ENCODE measurements around the gene DCXR. TPM values are rescaled to one million over a fixed set of nuclear protein-coding genes. Genes with fewer than 3 reads are reported as not detected.

The DCXR gene
- total and polyA plus RNA-seq, 10 of the 15 experiments (the other 5 are each of a cell fraction or from before 2014, with no cell fraction given): 12.3 to 139 (median 88.9) TPM

- TF ChIP-seq MTA3 (IDR thresholded peaks at IDR 0.05; ENCODE audit: borderline replicate concordance, low read length) (no peak), NRF1 (conservative IDR thresholded peaks at IDR 0.05; ENCODE audit: low read depth, low read length) (no peak), BACH1 (IDR thresholded peaks at IDR 0.05; ENCODE audit: borderline replicate concordance) (no peak), YY1 (IDR thresholded peaks at IDR 0.05; ENCODE audit: low read depth, low read length) (no peak), ETV6 (conservative IDR thresholded peaks at IDR 0.05 in 1 of 2, IDR thresholded peaks at IDR 0.05 in 1 of 2; ENCODE audit: borderline replicate concordance in 1 of 2, low read depth in 1 of 2) (no peak), LARP7 (IDR thresholded peaks at IDR 0.05) (no peak), FOXK2 (IDR thresholded peaks at IDR 0.05) (no peak), POLR2A (IDR thresholded peaks at IDR 0.05; ENCODE audit: low read depth, low read length) (no peak; the same call in 1 of the 2 replicates)
These were observed 50.9 kb downstream of the DCXR start (continued) for GRCh38 chr17:81986606-81987005.

Other genes with a start within 250 kb of the DCXR start
Only the 7 nearest of the 25 such genes appear.
- gene ASPSCR1, start 60.1 kb downstream of the DCXR start, total RNA-seq (2014; rRNA removed): 34.9 and 43.8 TPM in 2 replicates
- gene ASPSCR1, start 60.1 kb downstream of the DCXR start, total RNA-seq (2014; rRNA removed; fragmentation: Illumina TruSeq; extraction: Trizol): 14.2 and 19.0 TPM in 2 replicates
- 42.4 and 43.3 TPM in 2 replicates for gene ASPSCR1, start 60.1 kb downstream of the DCXR start, total RNA-seq (2021)
- 4.1 and 10.3 TPM in 2 replicates for gene ASPSCR1, start 60.1 kb downstream of the DCXR start, polyA plus RNA-seq (2011; rRNA removed)
- gene ASPSCR1, start 60.1 kb downstream of the DCXR start, polyA plus RNA-seq (2014; fragmentation: Illumina TruSeq; extraction: Trizol): 1.7 and 10.9 TPM in 2 replicates
- gene ASPSCR1, start 60.1 kb downstream of the DCXR start, polyA plus RNA-seq (2014; fragmentation: Nextera tagmentation; extraction: Ambion mirVana): 1 to 10 TPM; 1.5 to 7.2 TPM
- 48.4 and 58.7 TPM in 2 replicates for gene ASPSCR1, start 60.1 kb downstream of the DCXR start, polyA plus RNA-seq (2014; rRNA removed)
- gene ASPSCR1, start 60.1 kb downstream of the DCXR start, polyA plus RNA-seq (2016; fragmentation: Nextera tagmentation; extraction: Ambion mirVana): 10 to 100 TPM; 31.9 to 41.9 TPM
- 84.0 and 101 TPM in 2 replicates for gene CENPX, start 14.8 kb downstream of the DCXR start, total RNA-seq (2014; rRNA removed)
- gene CENPX, start 14.8 kb downstream of the DCXR start, total RNA-seq (2014; rRNA removed; fragmentation: Illumina TruSeq; extraction: Trizol): 36.1 and 39.4 TPM in 2 replicates
- gene CENPX, start 14.8 kb downstream of the DCXR start, total RNA-seq (2021): 84.0 and 89.0 TPM in 2 replicates
- gene CENPX, start 14.8 kb downstream of the DCXR start, polyA plus RNA-seq (2011; rRNA removed): 29.3 and 54.8 TPM in 2 replicates
- 4.1 and 26.8 TPM in 2 replicates for gene CENPX, start 14.8 kb downstream of the DCXR start, polyA plus RNA-seq (2014; fragmentation: Illumina TruSeq; extraction: Trizol)
- 10 to 100 TPM; 11.7 to 39.3 TPM for gene CENPX, start 14.8 kb downstream of the DCXR start, polyA plus RNA-seq (2014; fragmentation: Nextera tagmentation; extraction: Ambion mirVana)
- gene CENPX, start 14.8 kb downstream of the DCXR start, polyA plus RNA-seq (2014; rRNA removed): 111 and 113 TPM in 2 replicates
- 100 to 1,000 TPM; 181 to 182 TPM for gene CENPX, start 14.8 kb downstream of the DCXR start, polyA plus RNA-seq (2016; fragmentation: Nextera tagmentation; extraction: Ambion mirVana)
- 18.6 and 24.2 TPM in 2 replicates for gene LRRC45, start 14.4 kb downstream of the DCXR start, total RNA-seq (2014; rRNA removed)
- gene LRRC45, start 14.4 kb downstream of the DCXR start, total RNA-seq (2014; rRNA removed; fragmentation: Illumina TruSeq; extraction: Trizol): 5.9 and 8.9 TPM in 2 replicates
- 24.9 and 27.7 TPM in 2 replicates for gene LRRC45, start 14.4 kb downstream of the DCXR start, total RNA-seq (2021)
- 4.5 and 7.7 TPM in 2 replicates for gene LRRC45, start 14.4 kb downstream of the DCXR start, polyA plus RNA-seq (2011; rRNA removed)
- gene LRRC45, start 14.4 kb downstream of the DCXR start, polyA plus RNA-seq (2014; fragmentation: Illumina TruSeq; extraction: Trizol): 2.5 and 3.6 TPM in 2 replicates
- gene LRRC45, start 14.4 kb downstream of the DCXR start, polyA plus RNA-seq (2014; fragmentation: Nextera tagmentation; extraction: Ambion mirVana): under 1 TPM; 0.03 to 0.05 TPM
- 24.2 and 24.4 TPM in 2 replicates for gene LRRC45, start 14.4 kb downstream of the DCXR start, polyA plus RNA-seq (2014; rRNA removed)
- 10 to 100 TPM; 12.0 to 13.4 TPM for gene LRRC45, start 14.4 kb downstream of the DCXR start, polyA plus RNA-seq (2016; fragmentation: Nextera tagmentation; extraction: Ambion mirVana)
- 23.5 and 29.8 TPM in 2 replicates for gene RAC3, start 6.0 kb downstream of the DCXR start, total RNA-seq (2014; rRNA removed)
- 9.0 and 9.2 TPM in 2 replicates for gene RAC3, start 6.0 kb downstream of the DCXR start, total RNA-seq (2014; rRNA removed; fragmentation: Illumina TruSeq; extraction: Trizol)
- gene RAC3, start 6.0 kb downstream of the DCXR start, total RNA-seq (2021): 14.6 and 16.2 TPM in 2 replicates
- gene RAC3, start 6.0 kb downstream of the DCXR start, polyA plus RNA-seq (2011; rRNA removed): 1.2 and 4.2 TPM in 2 replicates
- gene RAC3, start 6.0 kb downstream of the DCXR start, polyA plus RNA-seq (2014; fragmentation: Illumina TruSeq; extraction: Trizol): 2.8 and 9.8 TPM in 2 replicates
- under 1 TPM; 0.11 to 0.16 TPM for gene RAC3, start 6.0 kb downstream of the DCXR start, polyA plus RNA-seq (2014; fragmentation: Nextera tagmentation; extraction: Ambion mirVana)
- gene RAC3, start 6.0 kb downstream of the DCXR start, polyA plus RNA-seq (2014; rRNA removed): 32.9 and 39.8 TPM in 2 replicates
- gene RAC3, start 6.0 kb downstream of the DCXR start, polyA plus RNA-seq (2016; fragmentation: Nextera tagmentation; extraction: Ambion mirVana): 1 to 10 TPM; 1.7 TPM
- gene RFNG, start 14.1 kb upstream of the DCXR start, total RNA-seq (2014; rRNA removed): 14.5 and 14.8 TPM in 2 replicates
- gene RFNG, start 14.1 kb upstream of the DCXR start, total RNA-seq (2014; rRNA removed; fragmentation: Illumina TruSeq; extraction: Trizol): 5.2 and 7.8 TPM in 2 replicates
- gene RFNG, start 14.1 kb upstream of the DCXR start, total RNA-seq (2021): 17.7 and 19.6 TPM in 2 replicates
- 4.4 and 7.1 TPM in 2 replicates for gene RFNG, start 14.1 kb upstream of the DCXR start, polyA plus RNA-seq (2011; rRNA removed)
- gene RFNG, start 14.1 kb upstream of the DCXR start, polyA plus RNA-seq (2014; fragmentation: Illumina TruSeq; extraction: Trizol): 1.3 and 7.2 TPM in 2 replicates
- under 1 TPM; 0.10 to 0.93 TPM for gene RFNG, start 14.1 kb upstream of the DCXR start, polyA plus RNA-seq (2014; fragmentation: Nextera tagmentation; extraction: Ambion mirVana)
- gene RFNG, start 14.1 kb upstream of the DCXR start, polyA plus RNA-seq (2014; rRNA removed): 19.0 and 22.4 TPM in 2 replicates
- 1 to 10 TPM; 1.6 to 2.6 TPM for gene RFNG, start 14.1 kb upstream of the DCXR start, polyA plus RNA-seq (2016; fragmentation: Nextera tagmentation; extraction: Ambion mirVana)
- gene GPS1, start 14.2 kb upstream of the DCXR start, total RNA-seq (2014; rRNA removed): 110 and 131 TPM in 2 replicates
- gene GPS1, start 14.2 kb upstream of the DCXR start, total RNA-seq (2014; rRNA removed; fragmentation: Illumina TruSeq; extraction: Trizol): 35.1 and 37.1 TPM in 2 replicates
- 113 and 122 TPM in 2 replicates for gene GPS1, start 14.2 kb upstream of the DCXR start, total RNA-seq (2021)
- 14.3 and 53.3 TPM in 2 replicates for gene GPS1, start 14.2 kb upstream of the DCXR start, polyA plus RNA-seq (2011; rRNA removed)
- gene GPS1, start 14.2 kb upstream of the DCXR start, polyA plus RNA-seq (2014; fragmentation: Illumina TruSeq; extraction: Trizol): 7.5 and 32.8 TPM in 2 replicates
- gene GPS1, start 14.2 kb upstream of the DCXR start, polyA plus RNA-seq (2014; fragmentation: Nextera tagmentation; extraction: Ambion mirVana): 10 to 100 TPM in 1 of 2 experiments, 1 to 10 TPM in 1; 2.2 to 11.5 TPM
- 102 and 119 TPM in 2 replicates for gene GPS1, start 14.2 kb upstream of the DCXR start, polyA plus RNA-seq (2014; rRNA removed)
- gene GPS1, start 14.2 kb upstream of the DCXR start, polyA plus RNA-seq (2016; fragmentation: Nextera tagmentation; extraction: Ambion mirVana): 100 to 1,000 TPM; 119 to 146 TPM
- 107 and 132 TPM in 2 replicates for gene DUS1L, start 28.1 kb upstream of the DCXR start, total RNA-seq (2014; rRNA removed)
- gene DUS1L, start 28.1 kb upstream of the DCXR start, total RNA-seq (2014; rRNA removed; fragmentation: Illumina TruSeq; extraction: Trizol): 43.3 and 50.3 TPM in 2 replicates
- gene DUS1L, start 28.1 kb upstream of the DCXR start, total RNA-seq (2021): 137 and 157 TPM in 2 replicates
- 21.0 and 42.6 TPM in 2 replicates for gene DUS1L, start 28.1 kb upstream of the DCXR start, polyA plus RNA-seq (2011; rRNA removed)
- gene DUS1L, start 28.1 kb upstream of the DCXR start, polyA plus RNA-seq (2014; fragmentation: Illumina TruSeq; extraction: Trizol): 13.8 and 46.5 TPM in 2 replicates
- 10 to 100 TPM in 1 of 2 experiments, 1 to 10 TPM in 1; 6.1 to 15.3 TPM for gene DUS1L, start 28.1 kb upstream of the DCXR start, polyA plus RNA-seq (2014; fragmentation: Nextera tagmentation; extraction: Ambion mirVana)
- 147 and 155 TPM in 2 replicates for gene DUS1L, start 28.1 kb upstream of the DCXR start, polyA plus RNA-seq (2014; rRNA removed)
- gene DUS1L, start 28.1 kb upstream of the DCXR start, polyA plus RNA-seq (2016; fragmentation: Nextera tagmentation; extraction: Ambion mirVana): 10 to 100 TPM in 1 of 2 experiments, 1 to 10 TPM in 1; 9.7 to 25.4 TPM